ENCODE measurements around the gene TRANK1.

- TF ChIP-seq ZNF274 (IDR thresholded peaks at IDR 0.05; ENCODE audit: low read depth, low read length) (no peak), YY1 (IDR thresholded peaks at IDR 0.05; ENCODE audit: insufficient read depth, insufficient read length) (no peak)
These were observed 92.8 kb downstream of the TRANK1 start for GRCh38 chr3:36852071-36852470.

Measured in NT2/D1 (cell line).